B cell (primary cell): ENCODE data around the gene RBM38. TPM values are rescaled to one million over a fixed set of nuclear protein-coding genes. Genes with fewer than 3 reads are reported as not detected.

Experiments
- ATAC-seq: fragments of 200-7000 bp; cut with Tn5 transposase; one replicate; pipeline ENCODE4 v1.10.0; 2021; ENCODE audit warnings: low read depth, mild to moderate bottlenecking, moderate number of reproducible peaks, moderate library complexity
- CTCF ChIA-PET: fragments of 350-600 bp; sonication (Branson Sonifier 250); formaldehyde crosslinking; loops from one replicate; lab custom pipeline; 2021; ENCODE audit warnings: antibody characterized with exemption, inconsistent platforms; lab: Charles Lee
- POLR2A ChIA-PET: fragments of 350-600 bp; sonication (Branson Sonifier 250); formaldehyde crosslinking; loops from one replicate; lab custom pipeline; 2021; ENCODE audit warnings: antibody characterized with exemption; lab: Charles Lee
- DNase-seq: peaks from one replicate; pipeline ENCODE4 v3.0.0; 2013
- H2AFZ ChIP-seq: 2 replicates; pipeline ENCODE4 v1.6.1; 2012; ENCODE audit warnings: mild to moderate bottlenecking, low read depth, low read length; ENCODE audit not compliant: insufficient read depth, poor library complexity, severe bottlenecking
- H3K27ac ChIP-seq, 2 donors: 1 replicate in 1 of 2; 2 replicates in 1 of 2; pipeline ENCODE4 v1.5.1; 2012 to 2013; ENCODE audit warnings: low read length in 2 of 2, mild to moderate bottlenecking in 2 of 2, moderate library complexity in 1 of 2
- H3K27me3 ChIP-seq, 4 experiments: fragments of 200-600 bp in 1 of 4; sonication (generic) in 1 of 4; replicated peaks in 1 of 4; 1 replicate in 2 of 4; 2 replicates in 2 of 4; pipeline versions ENCODE4 v1.6.1 to v1.7.0; 2013 to 2016; ENCODE audit warnings: low read length in 3 of 4, mild to moderate bottlenecking in 2 of 4, mixed read lengths in 1 of 4, moderate library complexity in 1 of 4; ENCODE audit not compliant: insufficient read depth in 4 of 4, control insufficient read depth in 3 of 4; ENCODE audit errors: control extremely low read depth in 1 of 4
- H3K36me3 ChIP-seq, 2 experiments: replicated peaks in 1 of 2; 1 replicate in 1 of 2; 2 replicates in 1 of 2; pipeline versions ENCODE4 v1.6.1 to v1.7.1; 2013; ENCODE audit warnings: low read length in 1 of 2; ENCODE audit not compliant: insufficient read depth in 2 of 2, control insufficient read depth in 1 of 2; ENCODE audit errors: control extremely low read depth in 1 of 2, extremely low read depth in 1 of 2
- H3K4me1 ChIP-seq, 2 donors: fragments of 200-600 bp in 1 of 2; sonication (generic) in 1 of 2; 1 replicate in 1 of 2; 2 replicates in 1 of 2; pipeline versions ENCODE4 v1.5.1 to v1.6.1; 2013 to 2017; ENCODE audit warnings: low read length in 2 of 2; ENCODE audit not compliant: control insufficient read depth in 2 of 2, insufficient read depth in 2 of 2
- H3K4me2 ChIP-seq: replicated peaks from 2 replicates; pipeline ENCODE3; 2012; ENCODE audit warnings: mild to moderate bottlenecking, low read depth, low read length; ENCODE audit not compliant: poor library complexity, severe bottlenecking
- H3K4me3 ChIP-seq, 5 experiments: fragments of 200-600 bp in 1 of 5; sonication (generic) in 1 of 5; 1 replicate in 3 of 5; 2 replicates in 2 of 5; pipeline versions ENCODE4 v1.5.1 to v1.7.0; 2011 to 2016; ENCODE audit warnings: low read length in 4 of 5, mild to moderate bottlenecking in 4 of 5, low read depth in 2 of 5, control low read depth in 1 of 5, moderate library complexity in 1 of 5; ENCODE audit not compliant: insufficient read depth in 1 of 5; ENCODE audit errors: control extremely low read depth in 1 of 5, extremely low read depth in 1 of 5
- H3K79me2 ChIP-seq: fragments of 200-600 bp; sonication (generic); one replicate; pipeline ENCODE4 v1.6.0; 2016; ENCODE audit warnings: low read length; ENCODE audit not compliant: control insufficient read depth, insufficient read depth
- H3K9ac ChIP-seq: fragments of 200-600 bp; sonication (generic); 2 replicates; pipeline ENCODE4 v1.6.1; 2017; ENCODE audit warnings: mild to moderate bottlenecking, low read length, moderate library complexity
- H3K9me3 ChIP-seq, 3 donors: one replicate each; pipeline versions ENCODE4 v1.6.1 to v1.7.1; 2013; ENCODE audit warnings: low read length in 2 of 3; ENCODE audit not compliant: control insufficient read depth in 2 of 3, insufficient read depth in 1 of 3; ENCODE audit errors: control extremely low read depth in 1 of 3
- H4K20me1 ChIP-seq: 2 replicates; pipeline ENCODE4 v1.6.0; 2012; ENCODE audit warnings: mild to moderate bottlenecking, low read length; ENCODE audit not compliant: insufficient read depth, control insufficient read depth, poor library complexity, severe bottlenecking
- H3K27ac Mint-ChIP-seq: one replicate; pipeline ENCODE4 v1.8.0; 2021; ENCODE audit warnings: mixed read lengths
- H3K27me3 Mint-ChIP-seq: one replicate; pipeline ENCODE4 v1.8.0; 2021; ENCODE audit warnings: mixed read lengths
- H3K4me1 Mint-ChIP-seq: one replicate; pipeline ENCODE4 v1.8.0; 2021; ENCODE audit warnings: mixed read lengths
- H3K4me3 Mint-ChIP-seq: one replicate; pipeline ENCODE4 v1.8.0; 2021; ENCODE audit warnings: mixed read lengths
- H3K9me3 Mint-ChIP-seq: one replicate; pipeline ENCODE4 v1.8.0; 2022; ENCODE audit warnings: mixed read lengths; ENCODE audit not compliant: insufficient read depth
- CTCF ChIP-seq: fragments of 200-600 bp; IDR thresholded peaks from one replicate; pipeline ENCODE4 v1.8.0; 2022; ENCODE audit warnings: antibody characterized with exemption, mild to moderate bottlenecking
- EZH2 ChIP-seq: IDR thresholded peaks from 2 replicates; pipeline ENCODE4 v1.6.1; 2012; ENCODE audit warnings: borderline replicate concordance, low read depth, mild to moderate bottlenecking, moderate library complexity, low read length; ENCODE audit not compliant: insufficient read depth, poor library complexity, severe bottlenecking
- WGBS: methylation state at CpG from one replicate; pipeline ENCODE4 v1.1.5; 2013; ENCODE audit warnings: missing lambda C conversion rate; ENCODE audit not compliant: insufficient coverage; 5-methylcytosine and 5-hydroxymethylcytosine counted together
- intact Hi-C: fragments of 100-400 bp; cut with micrococcal nuclease; formaldehyde crosslinking; loops from one replicate; pipeline ENCODE4 v1.10.0; 2022
- polyA plus RNA-seq: library from polyadenylated mRNA; depleted of rRNA; stranded (reverse); fragments of >200 nt; gene quantifications from 2 replicates; pipeline ENCODE4 v1.2.3, GENCODE V29; 2012
- total RNA-seq, 2 donors: library from RNA; stranded (reverse); fragments of 120-200 nt in 1 of 2; gene quantifications; 1 replicate in 1 of 2; 2 replicates in 1 of 2; pipeline versions ENCODE4 v1.2.3 to v1.2.4, GENCODE V29; 2013 to 2022

Gene RBM38
- total and polyA plus RNA-seq, 2 donors (not counting 1 experiment from before 2014, with no cell fraction given) = 198 to 225 TPM

DNA sequence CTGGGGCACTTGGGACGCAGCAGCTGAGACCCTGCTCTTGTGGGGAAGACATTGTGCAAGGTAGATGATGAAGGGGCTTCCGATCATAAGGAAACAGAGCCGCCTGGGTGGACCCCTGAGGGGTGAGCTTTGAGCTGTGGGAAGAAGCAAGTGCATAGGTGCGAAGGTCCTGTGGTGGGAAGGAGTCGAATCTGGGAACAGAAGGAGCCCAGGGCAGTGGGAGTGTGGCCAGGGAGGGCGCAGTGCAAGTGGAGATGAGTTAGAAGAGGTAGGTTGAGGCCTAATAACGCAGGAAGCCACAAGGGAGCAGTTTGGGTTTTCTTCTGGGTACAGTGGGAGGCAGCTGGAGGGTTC lies 10.3 kb downstream of the RBM38 start:
- no peak for ATAC-seq
- H3K9me3 ChIP-seq = peaks cover 0 to 5% (median 0%) of the 10 kb centered on the region in 3 donors
- peaks cover 0 to 87% of the 10 kb centered on the region in 2 experiments for H3K36me3 ChIP-seq
- no peak for DNase-seq
- peak overlapping the region; percentile 98 for H3K4me2 ChIP-seq
- H3K27me3 ChIP-seq = no peaks in the 10 kb centered on the region
- POLR2A ChIA-PET = interaction anchor here (0.9 to 5.1 kb wide), 12 partner anchors 9 to 79 kb away, joined by 3 to 109 read pairs (median 4); partner anchors contain the start of gene RBM38
- peak overlapping the region; percentile 92 for H3K4me3 Mint-ChIP-seq
- H3K4me1 Mint-ChIP-seq = peaks cover 76% of the 10 kb centered on the region
- peak overlapping the region; percentile 100 for H3K27ac Mint-ChIP-seq
- TF ChIP-seq EZH2 = no peak
- TF ChIP-seq CTCF = no peak
- peaks cover 83% of the 10 kb centered on the region for H3K79me2 ChIP-seq
- H3K27me3 Mint-ChIP-seq = no peaks in the 10 kb centered on the region
- no peak overlapping the region for H2AFZ ChIP-seq
- H3K27ac ChIP-seq = peak overlapping the region; percentile 96 to 97
- no peaks in the 10 kb centered on the region for H3K9me3 Mint-ChIP-seq
- H3K4me3 ChIP-seq = peak overlapping the region in 4 of 5 experiments; percentile 12 to 56 (median 34)
- CTCF ChIA-PET = interaction anchor here (0.9 to 7.1 kb wide), 17 partner anchors 9 to 279 kb away, joined by 3 to 69 read pairs (median 10); partner anchors contain the start of genes RBM38 and ZBP1
- WGBS = 91% methylated on average over 7 of the region's 7 CpGs
- H3K9ac ChIP-seq = peak overlapping the region; percentile 52
- peaks cover 77% of the 10 kb centered on the region for H4K20me1 ChIP-seq
- peaks cover 71 to 88% of the 10 kb centered on the region in 2 donors for H3K4me1 ChIP-seq
- intact Hi-C loops = loop anchor here (1.0 kb wide), 3 partner anchors 19 to 75 kb away; no protein-coding TSS in a partner anchor
